Measurements from ENCODE around the gene MIGA2.

DNA sequence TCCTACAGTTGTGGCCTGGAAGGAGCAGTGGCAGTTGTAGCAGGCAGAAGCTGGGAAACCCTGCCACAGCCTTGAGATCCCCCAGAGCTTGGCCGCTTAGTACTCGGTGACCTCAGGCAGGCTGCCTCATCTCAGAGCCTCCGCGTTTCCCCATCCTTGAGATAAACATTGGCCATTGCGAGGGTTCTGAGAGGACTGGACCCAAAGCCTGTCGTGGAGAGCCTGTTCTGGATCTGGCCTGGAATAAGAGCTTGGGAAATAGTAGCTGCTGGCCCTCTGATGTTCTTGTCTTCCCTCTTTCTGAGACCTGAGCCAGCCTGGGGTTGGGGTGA lies 1.3 kb downstream of the MIGA2 start:
- TF ChIP-seq POLR2AphosphoS5 (IDR thresholded peaks at IDR 0.05; ENCODE audit: low read depth, low read length): no peak
- TF ChIP-seq, protein P1, sequence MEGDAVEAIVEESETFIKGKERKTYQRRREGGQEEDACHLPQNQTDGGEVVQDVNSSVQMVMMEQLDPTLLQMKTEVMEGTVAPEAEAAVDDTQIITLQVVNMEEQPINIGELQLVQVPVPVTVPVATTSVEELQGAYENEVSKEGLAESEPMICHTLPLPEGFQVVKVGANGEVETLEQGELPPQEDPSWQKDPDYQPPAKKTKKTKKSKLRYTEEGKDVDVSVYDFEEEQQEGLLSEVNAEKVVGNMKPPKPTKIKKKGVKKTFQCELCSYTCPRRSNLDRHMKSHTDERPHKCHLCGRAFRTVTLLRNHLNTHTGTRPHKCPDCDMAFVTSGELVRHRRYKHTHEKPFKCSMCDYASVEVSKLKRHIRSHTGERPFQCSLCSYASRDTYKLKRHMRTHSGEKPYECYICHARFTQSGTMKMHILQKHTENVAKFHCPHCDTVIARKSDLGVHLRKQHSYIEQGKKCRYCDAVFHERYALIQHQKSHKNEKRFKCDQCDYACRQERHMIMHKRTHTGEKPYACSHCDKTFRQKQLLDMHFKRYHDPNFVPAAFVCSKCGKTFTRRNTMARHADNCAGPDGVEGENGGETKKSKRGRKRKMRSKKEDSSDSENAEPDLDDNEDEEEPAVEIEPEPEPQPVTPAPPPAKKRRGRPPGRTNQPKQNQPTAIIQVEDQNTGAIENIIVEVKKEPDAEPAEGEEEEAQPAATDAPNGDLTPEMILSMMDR (IDR thresholded peaks at IDR 0.05): no peak
- no peak for TF ChIP-seq TCF7L2 (IDR thresholded peaks at IDR 0.05; ENCODE audit: low read depth, low read length)

All from Panc1 (cell line).